Memory B cell (primary cell): ENCODE measurements around the gene SLC15A1.

Source experiments
- ATAC-seq: fragments of 150-1000 bp; cut with Tn5 transposase; 2 replicates; pipeline ENCODE4 v1.10.0; 2021; ENCODE audit warnings: low read depth, mild to moderate bottlenecking, moderate library complexity
- DNase-seq, 2 donors: peaks; one replicate each; pipeline ENCODE4 v3.0.0; 2022; ENCODE audit warnings: low spot score in 2 of 2
- H3K27ac Mint-ChIP-seq: one replicate; pipeline ENCODE4 v1.8.0; 2022; ENCODE audit warnings: mild to moderate bottlenecking, moderate library complexity, mixed read lengths
- H3K27me3 Mint-ChIP-seq: one replicate; pipeline ENCODE4 v1.8.0; 2022; ENCODE audit warnings: mixed read lengths
- H3K36me3 Mint-ChIP-seq: one replicate; pipeline ENCODE4 v1.8.0; 2022; ENCODE audit warnings: mild to moderate bottlenecking, mixed read lengths
- H3K4me1 Mint-ChIP-seq: one replicate; pipeline ENCODE4 v1.8.0; 2022; ENCODE audit warnings: mixed read lengths
- H3K4me3 Mint-ChIP-seq: one replicate; pipeline ENCODE4 v1.8.0; 2022; ENCODE audit warnings: mild to moderate bottlenecking, moderate library complexity, mixed read lengths
- H3K9me3 Mint-ChIP-seq: one replicate; pipeline ENCODE4 v1.8.0; 2022; ENCODE audit warnings: mixed read lengths

SLC15A1 gene

DNA sequence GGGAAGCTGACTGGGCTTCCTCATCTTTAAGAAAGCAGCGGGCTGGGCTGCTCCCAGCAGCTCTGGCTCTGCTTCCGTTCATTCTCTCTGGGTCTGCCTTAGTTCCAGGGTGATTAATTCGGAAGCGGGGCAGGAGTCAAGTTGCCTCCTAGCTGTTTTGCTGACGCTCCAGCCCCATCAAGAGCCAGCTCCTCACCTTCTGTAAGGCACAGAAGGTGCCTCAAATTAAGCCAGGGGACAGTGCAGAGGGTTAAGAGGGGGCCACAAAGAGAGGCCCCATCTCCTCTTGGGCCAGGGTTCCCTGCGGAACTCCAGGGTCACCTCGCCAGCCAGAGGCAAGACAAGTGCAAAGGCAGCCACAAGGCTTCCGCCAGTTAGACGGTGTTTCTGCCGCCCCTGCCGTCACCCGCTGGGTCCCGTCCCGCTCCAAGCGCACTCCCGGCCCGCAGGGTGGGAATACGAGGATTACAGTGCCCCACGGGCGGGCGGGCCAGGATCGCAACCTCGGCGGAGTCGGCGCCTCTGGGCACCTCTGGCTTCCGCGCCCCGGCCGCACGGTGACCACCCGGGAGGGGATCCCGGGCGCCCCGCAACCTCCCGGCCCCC is 508 bp downstream of the SLC15A1 start:
- ATAC-seq = no peak
- H3K27me3 Mint-ChIP-seq = peaks cover 21% of the 10 kb centered on the region
- H3K4me1 Mint-ChIP-seq = no peaks in the 10 kb centered on the region
- H3K4me3 Mint-ChIP-seq = no peak overlapping the region
- no peak for DNase-seq
- peaks cover 3% of the 10 kb centered on the region for H3K9me3 Mint-ChIP-seq
- no peaks in the 10 kb centered on the region for H3K36me3 Mint-ChIP-seq
- no peak overlapping the region for H3K27ac Mint-ChIP-seq

DNA sequence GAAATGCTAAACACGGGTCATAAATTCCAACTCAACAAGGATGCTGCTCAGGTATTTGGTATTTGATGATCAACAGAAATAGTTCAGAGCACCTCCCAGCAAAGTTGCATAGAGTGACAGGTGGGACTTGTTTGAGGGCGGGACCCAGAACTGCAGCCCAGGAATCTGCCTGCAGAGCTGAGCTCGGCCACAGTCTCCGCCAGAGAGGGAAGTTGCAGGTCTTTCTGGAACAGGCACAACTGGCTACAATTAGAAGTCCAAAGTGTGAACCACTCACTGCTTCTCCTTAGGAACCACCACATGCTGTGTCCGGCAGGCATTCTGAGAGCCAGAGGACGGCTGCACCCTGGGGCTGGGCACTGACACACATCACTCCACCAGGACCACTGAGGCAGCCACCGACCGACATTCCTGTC is 1.1 kb downstream of the SLC15A1 start:
- Mint-ChIP-seq H3K4me3 (no peak overlapping the region), H3K27me3 (peaks cover 21% of the 10 kb centered on the region), H3K9me3 (peaks cover 3% of the 10 kb centered on the region), H3K27ac (no peak overlapping the region), H3K36me3 (no peaks in the 10 kb centered on the region), H3K4me1 (no peaks in the 10 kb centered on the region)
- DNase-seq = no peak
- no peak for ATAC-seq

DNA sequence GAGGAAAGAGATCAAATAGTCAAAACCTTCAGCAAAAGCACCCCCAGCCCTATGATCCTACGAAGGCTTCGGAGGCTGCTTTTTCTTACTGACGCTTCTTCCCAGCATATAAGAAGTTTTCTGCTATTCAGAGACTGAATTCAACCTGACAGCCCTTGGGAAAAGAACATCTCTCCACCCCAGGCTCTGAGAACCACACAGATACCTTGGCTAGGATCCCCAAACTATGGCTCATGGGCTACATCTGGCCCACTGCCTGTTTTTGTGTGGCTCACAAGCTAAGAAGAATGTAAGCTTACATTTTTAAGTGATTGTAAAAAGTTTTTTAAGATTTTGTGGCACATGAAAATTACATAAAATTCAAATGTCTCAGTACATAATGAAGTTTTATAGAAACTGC is 3.0 kb downstream of the SLC15A1 start:
- no peak overlapping the region for H3K4me3 Mint-ChIP-seq
- no peaks in the 10 kb centered on the region for H3K36me3 Mint-ChIP-seq
- ATAC-seq (no peak), DNase-seq (no peak)
- H3K27ac Mint-ChIP-seq = no peak overlapping the region
- H3K9me3 Mint-ChIP-seq = peaks cover 6% of the 10 kb centered on the region
- H3K27me3 Mint-ChIP-seq = peaks cover 17% of the 10 kb centered on the region
- no peaks in the 10 kb centered on the region for H3K4me1 Mint-ChIP-seq

DNA sequence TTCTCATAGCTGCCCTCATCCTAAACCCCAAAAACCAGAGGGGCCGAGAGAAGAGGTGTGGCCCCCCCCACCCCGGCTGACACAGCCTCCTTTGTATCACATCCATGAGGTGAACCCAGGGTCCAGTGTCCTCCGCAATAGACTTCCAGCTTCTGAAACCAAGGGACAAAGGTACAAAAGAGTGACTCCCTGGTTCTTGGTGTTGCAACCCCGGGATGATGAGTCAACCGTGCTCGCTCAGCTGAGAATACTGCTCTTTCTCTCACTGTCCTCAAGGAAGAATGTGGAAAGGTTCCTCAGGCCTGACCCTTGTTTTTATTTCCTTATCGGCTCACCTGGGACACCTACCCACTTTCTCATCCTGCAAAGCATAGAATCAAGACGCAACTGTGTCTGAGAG is 5.5 kb downstream of the SLC15A1 start:
- ATAC-seq = no peak
- Mint-ChIP-seq H3K27ac (no peak overlapping the region), H3K27me3 (peaks cover 8% of the 10 kb centered on the region), H3K36me3 (no peaks in the 10 kb centered on the region), H3K4me1 (no peaks in the 10 kb centered on the region), H3K9me3 (peaks cover 3% of the 10 kb centered on the region), H3K4me3 (no peak overlapping the region)
- DNase-seq = no peak

DNA sequence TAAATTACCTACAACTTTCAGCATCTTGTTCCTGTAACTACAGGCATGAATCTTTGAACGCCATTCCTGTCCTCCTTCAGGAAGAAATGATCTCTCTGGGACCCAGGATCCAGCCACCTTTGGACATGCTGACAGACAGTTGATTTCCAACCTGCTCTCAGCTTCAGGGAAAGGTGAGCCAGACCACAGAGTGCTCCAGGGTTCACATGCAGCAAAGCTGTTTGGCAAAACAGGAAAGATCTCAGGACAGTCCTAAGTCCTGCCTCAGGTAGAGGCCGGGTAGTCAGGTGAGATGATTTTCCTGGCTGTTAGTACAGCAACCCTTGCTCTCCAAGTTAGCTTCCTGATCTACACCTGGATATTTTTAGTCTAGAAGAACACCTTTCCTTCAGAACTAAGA is 9.1 kb downstream of the SLC15A1 start:
- Mint-ChIP-seq H3K27ac (no peak overlapping the region), H3K36me3 (no peaks in the 10 kb centered on the region), H3K27me3 (peaks cover 3% of the 10 kb centered on the region), H3K4me1 (no peaks in the 10 kb centered on the region), H3K4me3 (no peak overlapping the region), H3K9me3 (peaks cover 4% of the 10 kb centered on the region)
- DNase-seq = no peak
- ATAC-seq = no peak

DNA sequence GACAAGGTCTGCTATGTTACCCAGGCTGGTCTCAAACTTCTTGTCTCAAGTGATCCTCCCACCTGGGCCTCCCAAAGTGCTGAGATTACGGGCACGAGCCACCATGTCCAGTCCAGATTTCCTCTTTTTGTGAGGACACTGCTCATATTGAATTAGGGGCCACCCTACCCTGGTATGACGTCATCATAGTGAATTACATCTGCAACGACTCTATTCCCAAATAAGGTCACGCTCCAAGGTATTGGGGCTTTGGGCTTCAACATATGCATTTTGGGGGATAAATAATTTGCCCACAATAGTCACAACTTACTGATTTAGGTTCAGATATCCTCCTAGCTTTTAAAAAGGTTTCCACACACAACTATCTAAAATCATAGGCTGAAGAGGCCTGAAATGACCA is 9.5 kb downstream of the SLC15A1 start:
- peaks cover 5% of the 10 kb centered on the region for H3K9me3 Mint-ChIP-seq
- H3K4me1 Mint-ChIP-seq = no peaks in the 10 kb centered on the region
- no peak overlapping the region for H3K27ac Mint-ChIP-seq
- DNase-seq = no peak
- H3K36me3 Mint-ChIP-seq = no peaks in the 10 kb centered on the region
- H3K4me3 Mint-ChIP-seq = no peak overlapping the region
- H3K27me3 Mint-ChIP-seq = peaks cover 3% of the 10 kb centered on the region
- no peak for ATAC-seq

DNA sequence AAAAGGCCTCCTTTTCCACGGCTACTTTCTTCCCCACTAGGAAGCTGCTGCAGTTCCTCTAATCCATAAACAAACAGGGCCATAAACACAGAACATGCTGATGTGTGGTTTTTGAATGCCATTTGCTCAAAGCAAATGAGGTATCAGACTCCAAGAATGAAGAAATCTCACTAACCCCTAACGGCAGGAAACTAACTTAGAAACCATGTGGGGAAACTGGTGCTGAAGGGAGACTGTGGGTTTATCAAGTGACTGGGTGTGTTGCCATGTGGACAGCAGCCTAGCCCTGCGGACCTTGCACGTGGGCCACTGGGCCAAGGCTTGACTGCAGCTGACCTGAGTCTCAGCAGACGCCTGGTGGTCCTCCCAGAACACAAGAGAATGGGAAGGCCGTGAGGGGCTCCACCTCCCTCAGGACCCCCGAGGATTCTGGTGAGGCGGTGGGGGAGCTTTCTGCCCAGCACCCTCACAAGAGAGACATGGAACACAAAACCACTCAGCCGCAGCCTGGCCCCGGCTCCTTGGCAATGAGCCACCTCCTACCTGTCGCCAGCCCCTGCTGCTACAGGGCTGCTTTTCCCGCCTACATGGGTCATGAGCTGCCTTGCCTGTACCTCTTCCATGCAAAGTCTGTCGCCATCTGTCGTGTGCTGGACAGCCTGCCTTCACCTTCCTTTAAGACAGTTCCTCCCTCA is 10.6 kb downstream of the SLC15A1 start:
- Mint-ChIP-seq H3K27me3 (peaks cover 3% of the 10 kb centered on the region), H3K36me3 (no peaks in the 10 kb centered on the region), H3K9me3 (peaks cover 9% of the 10 kb centered on the region), H3K4me3 (no peak overlapping the region), H3K4me1 (no peaks in the 10 kb centered on the region), H3K27ac (no peak overlapping the region)
- ATAC-seq = no peak
- DNase-seq = no peak

DNA sequence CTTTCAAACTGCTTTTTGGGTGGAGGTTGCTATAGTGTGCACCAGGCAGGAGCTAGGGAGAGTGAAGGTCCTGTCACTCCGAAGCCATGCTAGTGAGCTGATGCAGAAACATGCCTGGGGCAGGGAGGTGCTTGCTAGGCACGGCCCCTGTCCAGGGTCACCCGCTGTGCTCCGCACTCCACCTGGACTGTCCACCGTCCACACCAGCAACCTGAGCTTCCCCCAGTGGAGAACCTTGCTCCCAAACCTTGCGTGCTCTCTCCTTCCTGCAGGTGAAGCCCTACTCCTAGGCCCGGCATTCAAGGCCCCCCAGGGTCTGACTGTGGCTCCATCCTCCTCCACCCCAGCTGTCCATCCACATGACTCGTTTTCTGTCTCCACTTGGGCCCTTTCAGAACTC is 12.3 kb downstream of the SLC15A1 start:
- DNase-seq (no peak), ATAC-seq (no peak)
- peaks cover 3% of the 10 kb centered on the region for H3K27me3 Mint-ChIP-seq
- no peaks in the 10 kb centered on the region for H3K36me3 Mint-ChIP-seq
- no peaks in the 10 kb centered on the region for H3K4me1 Mint-ChIP-seq
- no peak overlapping the region for H3K4me3 Mint-ChIP-seq
- H3K27ac Mint-ChIP-seq = no peak overlapping the region
- peaks cover 6% of the 10 kb centered on the region for H3K9me3 Mint-ChIP-seq

DNA sequence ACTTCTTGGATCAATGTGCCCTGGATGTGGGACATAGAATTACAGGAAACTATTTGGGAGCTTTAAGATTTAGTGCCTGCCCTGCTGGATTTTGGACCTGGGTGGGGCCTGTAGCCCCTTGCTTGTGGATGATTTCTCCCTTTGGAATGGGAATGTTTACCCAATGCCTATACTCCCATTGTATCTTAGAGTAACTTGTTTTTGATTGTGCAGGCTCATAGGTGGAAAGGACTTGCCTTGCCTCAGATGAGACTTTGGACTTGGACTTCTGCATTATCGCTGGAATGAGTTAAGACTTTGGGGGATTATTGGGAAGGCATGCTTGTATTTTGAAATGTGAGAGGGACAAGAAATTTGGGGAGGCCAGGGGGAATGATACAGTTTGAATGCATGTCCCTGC is 13.5 kb downstream of the SLC15A1 start:
- no peaks in the 10 kb centered on the region for H3K4me1 Mint-ChIP-seq
- H3K4me3 Mint-ChIP-seq = no peak overlapping the region
- no peaks in the 10 kb centered on the region for H3K36me3 Mint-ChIP-seq
- H3K9me3 Mint-ChIP-seq = peaks cover 6% of the 10 kb centered on the region
- DNase-seq (no peak), ATAC-seq (no peak)
- H3K27ac Mint-ChIP-seq = no peak overlapping the region
- peaks cover 3% of the 10 kb centered on the region for H3K27me3 Mint-ChIP-seq

DNA sequence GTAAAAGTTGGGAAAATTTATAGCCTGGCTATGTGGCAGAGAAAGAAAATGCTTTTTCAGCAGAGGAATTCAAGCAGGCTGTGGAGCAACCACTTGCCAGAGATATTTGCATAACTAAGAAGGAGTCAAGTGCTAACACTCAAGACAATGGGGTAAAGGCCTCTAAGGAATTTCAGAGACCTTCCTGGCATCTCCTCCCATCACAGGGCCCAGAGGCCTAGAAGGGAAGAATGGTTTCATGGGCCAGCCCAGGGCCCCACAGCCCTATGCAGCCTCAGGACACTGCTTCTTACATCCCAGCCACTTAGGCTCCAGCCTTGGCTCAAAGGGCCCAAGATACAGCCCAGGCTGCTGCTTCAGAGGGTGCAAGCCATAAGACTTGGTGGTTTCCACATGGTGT is 14.3 kb downstream of the SLC15A1 start:
- H3K4me1 Mint-ChIP-seq = no peaks in the 10 kb centered on the region
- ATAC-seq = no peak
- peaks cover 6% of the 10 kb centered on the region for H3K9me3 Mint-ChIP-seq
- no peaks in the 10 kb centered on the region for H3K36me3 Mint-ChIP-seq
- peaks cover 3% of the 10 kb centered on the region for H3K27me3 Mint-ChIP-seq
- no peak for DNase-seq
- H3K4me3 Mint-ChIP-seq = no peak overlapping the region
- no peak overlapping the region for H3K27ac Mint-ChIP-seq

DNA sequence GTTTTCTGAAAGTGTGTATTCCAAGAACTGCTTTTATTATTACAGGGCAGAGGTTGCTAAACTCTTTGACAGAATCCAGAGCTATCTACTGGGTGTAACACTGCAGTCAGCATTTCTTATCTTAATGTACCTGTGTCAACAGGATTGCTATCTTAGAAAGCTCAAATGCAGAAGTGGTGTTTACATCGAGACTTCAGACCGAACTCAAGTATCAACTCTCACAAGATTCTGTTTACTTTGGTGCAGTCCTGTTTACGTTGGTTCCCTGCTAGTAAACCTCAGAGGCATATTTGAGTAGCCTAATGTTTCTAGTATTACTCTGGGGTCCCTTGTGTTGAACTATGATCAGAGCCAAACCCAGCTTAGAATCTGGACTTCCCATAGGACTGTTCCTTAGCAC is 20.5 kb downstream of the SLC15A1 start:
- Mint-ChIP-seq H3K27ac (no peak overlapping the region), H3K36me3 (no peaks in the 10 kb centered on the region), H3K4me1 (no peaks in the 10 kb centered on the region), H3K4me3 (no peak overlapping the region), H3K27me3 (peaks cover 12% of the 10 kb centered on the region), H3K9me3 (peaks cover 2% of the 10 kb centered on the region)
- DNase-seq = no peak
- ATAC-seq = no peak

DNA sequence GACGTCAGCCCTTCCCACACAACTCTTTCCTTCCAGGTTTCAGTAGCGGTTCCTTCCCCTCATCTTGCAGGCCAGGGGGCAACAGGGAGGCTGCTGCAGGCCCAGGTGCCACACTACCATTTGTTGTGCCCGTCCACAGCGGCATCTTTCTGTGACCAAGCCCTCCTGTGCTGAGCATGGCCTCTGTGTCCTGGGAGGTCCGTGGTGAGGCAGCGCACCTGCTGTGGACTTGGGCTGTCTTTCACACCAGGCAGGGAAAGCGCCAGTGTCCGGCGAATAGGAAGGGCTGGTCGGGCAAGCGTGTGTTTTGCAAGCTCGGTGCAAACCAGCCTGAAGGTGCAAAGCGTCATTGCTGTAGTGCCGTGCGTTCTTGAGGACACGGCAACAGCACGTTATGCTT is 21.4 kb downstream of the SLC15A1 start:
- H3K27ac Mint-ChIP-seq = no peak overlapping the region
- peaks cover 12% of the 10 kb centered on the region for H3K27me3 Mint-ChIP-seq
- no peak for ATAC-seq
- H3K9me3 Mint-ChIP-seq = peaks cover 2% of the 10 kb centered on the region
- no peaks in the 10 kb centered on the region for H3K4me1 Mint-ChIP-seq
- H3K4me3 Mint-ChIP-seq = no peak overlapping the region
- H3K36me3 Mint-ChIP-seq = no peaks in the 10 kb centered on the region
- DNase-seq = no peak

DNA sequence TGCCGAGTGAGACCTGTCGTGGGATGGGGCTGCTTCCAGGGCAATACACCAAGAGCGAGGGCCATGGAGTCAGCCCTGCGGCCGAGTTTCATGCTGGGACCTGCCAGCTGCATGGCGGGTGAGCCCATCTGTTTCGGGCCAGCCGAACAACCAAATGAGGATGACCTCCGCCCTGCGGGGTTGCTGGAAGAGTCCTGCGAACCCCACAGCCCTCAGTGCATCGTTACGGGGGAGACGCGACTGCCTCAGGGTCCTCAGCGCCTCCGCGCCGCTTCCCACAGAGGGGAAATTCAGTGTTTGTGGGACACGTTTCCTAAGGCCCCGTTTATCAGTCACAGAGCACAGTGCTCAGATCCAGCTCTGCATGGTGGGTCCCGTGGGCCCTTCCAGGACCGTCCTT is 22.0 kb downstream of the SLC15A1 start:
- H3K4me3 Mint-ChIP-seq = no peak overlapping the region
- no peak for ATAC-seq
- H3K9me3 Mint-ChIP-seq = peaks cover 2% of the 10 kb centered on the region

DNA sequence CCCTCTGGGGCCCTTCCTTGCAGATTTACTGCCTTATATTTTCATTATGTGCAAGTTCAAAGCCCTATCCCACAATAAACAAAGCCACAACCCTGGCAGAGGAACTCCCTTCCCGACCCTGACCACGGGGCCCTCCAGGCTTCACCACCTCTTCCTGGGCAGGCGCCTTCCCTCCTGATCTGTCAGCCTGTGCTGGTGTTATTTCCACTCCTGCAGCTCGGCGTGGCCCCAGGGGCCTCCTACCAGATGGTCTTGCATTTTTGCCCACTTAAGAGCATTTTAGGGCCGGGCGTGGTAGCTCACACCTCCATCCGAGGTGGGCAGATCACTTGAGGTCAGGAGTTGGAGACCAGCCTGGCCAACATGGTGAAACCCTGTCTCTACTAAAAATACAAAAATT is 22.8 kb downstream of the SLC15A1 start:
- Mint-ChIP-seq H3K4me3 (no peak overlapping the region), H3K4me1 (no peaks in the 10 kb centered on the region), H3K9me3 (peaks cover 2% of the 10 kb centered on the region), H3K27ac (no peak overlapping the region), H3K27me3 (peaks cover 12% of the 10 kb centered on the region), H3K36me3 (no peaks in the 10 kb centered on the region)
- ATAC-seq (no peak), DNase-seq (no peak)

More for the DNA sequence above, 22.0 kb downstream of the SLC15A1 start:
- no peak for DNase-seq
- H3K4me1 Mint-ChIP-seq = no peaks in the 10 kb centered on the region
- H3K27me3 Mint-ChIP-seq = peaks cover 12% of the 10 kb centered on the region
- no peak overlapping the region for H3K27ac Mint-ChIP-seq
- no peaks in the 10 kb centered on the region for H3K36me3 Mint-ChIP-seq

DNA sequence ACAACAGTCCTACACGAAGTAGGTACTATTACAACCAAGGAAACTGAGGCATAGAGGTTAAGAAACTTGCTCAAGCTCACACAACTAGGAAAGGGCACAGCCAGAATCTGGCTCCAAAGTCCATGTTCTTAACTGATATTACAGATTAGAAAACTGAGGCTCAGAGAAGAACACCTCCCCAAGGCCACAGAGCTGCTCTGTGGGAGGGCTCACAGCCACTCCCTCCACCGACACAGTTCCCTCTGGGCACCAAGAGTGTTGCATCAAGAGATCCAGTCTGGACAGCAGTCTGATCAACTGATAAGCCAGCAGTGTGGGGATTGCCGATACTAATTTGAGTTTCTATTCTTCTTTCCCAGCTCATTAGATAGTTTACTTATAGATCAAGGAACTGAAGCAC is 29.5 kb downstream of the SLC15A1 start:
- Mint-ChIP-seq H3K27ac (no peak overlapping the region), H3K9me3 (no peaks in the 10 kb centered on the region), H3K4me1 (no peaks in the 10 kb centered on the region), H3K27me3 (peaks cover 9% of the 10 kb centered on the region), H3K4me3 (no peak overlapping the region), H3K36me3 (no peaks in the 10 kb centered on the region)
- no peak for DNase-seq
- no peak for ATAC-seq
